Measurements from ENCODE around the gene IGSF21. TPM values are rescaled to one million over a fixed set of nuclear protein-coding genes. Genes with fewer than 3 reads are reported as not detected.

The IGSF21 gene
- total RNA-seq, 1 donor from 2014 or later, result not detected

DNA sequence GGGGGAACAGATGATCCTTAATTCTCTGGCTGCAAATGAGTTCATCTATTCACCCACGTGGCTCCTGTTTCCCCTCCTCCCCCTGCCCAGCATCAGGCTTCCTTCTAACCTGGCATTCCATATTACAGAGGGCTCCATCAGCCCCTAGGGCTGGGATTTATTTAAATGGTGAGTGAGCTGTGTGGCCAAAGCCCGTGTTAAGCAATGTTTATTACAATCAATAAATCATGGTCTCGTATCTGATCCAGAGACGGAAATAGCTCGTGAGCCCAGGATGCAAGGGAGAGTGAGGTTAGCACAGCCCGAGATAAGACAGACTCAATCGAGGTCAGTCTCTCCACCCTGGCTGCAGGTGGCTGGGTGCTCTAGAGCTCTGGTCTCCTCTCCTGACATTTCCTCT is 43.1 kb upstream of the IGSF21 start:
- no peak overlapping the region for H3K4me3 ChIP-seq (ENCODE audit: low read depth, low read length)
- no peaks in the 10 kb centered on the region for H3K27me3 ChIP-seq (ENCODE audit: control insufficient read depth, insufficient read depth, low read length)
- no peak for DNase-seq (ENCODE audit: low read depth)
- no peaks in the 10 kb centered on the region for H3K36me3 ChIP-seq (ENCODE audit: control insufficient read depth, insufficient read depth, low read length)
- TF ChIP-seq, protein P1, sequence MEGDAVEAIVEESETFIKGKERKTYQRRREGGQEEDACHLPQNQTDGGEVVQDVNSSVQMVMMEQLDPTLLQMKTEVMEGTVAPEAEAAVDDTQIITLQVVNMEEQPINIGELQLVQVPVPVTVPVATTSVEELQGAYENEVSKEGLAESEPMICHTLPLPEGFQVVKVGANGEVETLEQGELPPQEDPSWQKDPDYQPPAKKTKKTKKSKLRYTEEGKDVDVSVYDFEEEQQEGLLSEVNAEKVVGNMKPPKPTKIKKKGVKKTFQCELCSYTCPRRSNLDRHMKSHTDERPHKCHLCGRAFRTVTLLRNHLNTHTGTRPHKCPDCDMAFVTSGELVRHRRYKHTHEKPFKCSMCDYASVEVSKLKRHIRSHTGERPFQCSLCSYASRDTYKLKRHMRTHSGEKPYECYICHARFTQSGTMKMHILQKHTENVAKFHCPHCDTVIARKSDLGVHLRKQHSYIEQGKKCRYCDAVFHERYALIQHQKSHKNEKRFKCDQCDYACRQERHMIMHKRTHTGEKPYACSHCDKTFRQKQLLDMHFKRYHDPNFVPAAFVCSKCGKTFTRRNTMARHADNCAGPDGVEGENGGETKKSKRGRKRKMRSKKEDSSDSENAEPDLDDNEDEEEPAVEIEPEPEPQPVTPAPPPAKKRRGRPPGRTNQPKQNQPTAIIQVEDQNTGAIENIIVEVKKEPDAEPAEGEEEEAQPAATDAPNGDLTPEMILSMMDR (IDR thresholded peaks at IDR 0.05; ENCODE audit: insufficient read depth, low read length, severe bottlenecking), result no peak
- FAIRE-seq, result no peak

- DNase-seq (ENCODE audit: low read depth), result no peak
- TF ChIP-seq, protein P1 (IDR thresholded peaks at IDR 0.05; ENCODE audit: insufficient read depth, low read length, severe bottlenecking), result no peak
- no peak for FAIRE-seq
- H3K4me3 ChIP-seq (ENCODE audit: low read depth, low read length), result no peak overlapping the region
- no peaks in the 10 kb centered on the region for H3K36me3 ChIP-seq (ENCODE audit: control insufficient read depth, insufficient read depth, low read length)
- H3K27me3 ChIP-seq (ENCODE audit: control insufficient read depth, insufficient read depth, low read length), result no peaks in the 10 kb centered on the region
Measured at GRCh38 chr1:18066576-18066975, 41.0 kb upstream of the IGSF21 start.

DNA sequence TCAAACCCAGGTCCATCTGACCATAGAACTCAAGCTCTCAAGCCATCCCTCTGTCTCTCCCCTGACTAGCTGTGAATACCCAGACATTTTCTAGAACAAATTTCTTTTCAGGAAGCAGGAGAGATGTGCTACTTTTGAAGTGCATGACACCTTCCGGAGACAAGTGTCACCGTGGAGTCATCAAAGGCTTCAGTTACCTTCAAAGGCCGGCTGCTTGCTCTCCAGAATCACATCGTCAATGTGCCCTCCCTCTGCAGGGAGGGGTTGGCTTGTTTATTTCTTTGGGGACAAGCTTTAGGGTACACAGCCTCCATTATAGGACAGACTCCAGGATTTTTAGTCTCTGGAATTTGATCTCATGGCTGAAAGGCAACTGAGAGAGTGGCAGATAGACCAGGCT is 37.7 kb upstream of the IGSF21 start:
- no peak for FAIRE-seq
- TF ChIP-seq, protein P1 (IDR thresholded peaks at IDR 0.05; ENCODE audit: insufficient read depth, low read length, severe bottlenecking), result no peak
- DNase-seq (ENCODE audit: low read depth), result no peak
- Histone ChIP-seq H3K27me3 (ENCODE audit: control insufficient read depth, insufficient read depth, low read length) (no peaks in the 10 kb centered on the region), H3K4me3 (ENCODE audit: low read depth, low read length) (no peak overlapping the region), H3K36me3 (ENCODE audit: control insufficient read depth, insufficient read depth, low read length) (no peaks in the 10 kb centered on the region)

- H3K27me3 ChIP-seq (ENCODE audit: control insufficient read depth, insufficient read depth, low read length), result no peaks in the 10 kb centered on the region
- FAIRE-seq (no peak), DNase-seq (ENCODE audit: low read depth) (no peak)
- TF ChIP-seq, protein P1 (IDR thresholded peaks at IDR 0.05; ENCODE audit: insufficient read depth, low read length, severe bottlenecking), result no peak
- no peaks in the 10 kb centered on the region for H3K36me3 ChIP-seq (ENCODE audit: control insufficient read depth, insufficient read depth, low read length)
- no peak overlapping the region for H3K4me3 ChIP-seq (ENCODE audit: low read depth, low read length)
Measured at GRCh38 chr1:18072066-18072465, 35.5 kb upstream of the IGSF21 start.

GRCh38 chr1:18073066-18073642 is 34.4 kb upstream of the IGSF21 start:
- Histone ChIP-seq H3K27me3 (ENCODE audit: control insufficient read depth, insufficient read depth, low read length) (no peaks in the 10 kb centered on the region), H3K4me3 (ENCODE audit: low read depth, low read length) (no peak overlapping the region), H3K36me3 (ENCODE audit: control insufficient read depth, insufficient read depth, low read length) (no peaks in the 10 kb centered on the region)
- DNase-seq (ENCODE audit: low read depth) (no peak), FAIRE-seq (no peak)
- TF ChIP-seq, protein P1 (IDR thresholded peaks at IDR 0.05; ENCODE audit: insufficient read depth, low read length, severe bottlenecking), result no peak

DNA sequence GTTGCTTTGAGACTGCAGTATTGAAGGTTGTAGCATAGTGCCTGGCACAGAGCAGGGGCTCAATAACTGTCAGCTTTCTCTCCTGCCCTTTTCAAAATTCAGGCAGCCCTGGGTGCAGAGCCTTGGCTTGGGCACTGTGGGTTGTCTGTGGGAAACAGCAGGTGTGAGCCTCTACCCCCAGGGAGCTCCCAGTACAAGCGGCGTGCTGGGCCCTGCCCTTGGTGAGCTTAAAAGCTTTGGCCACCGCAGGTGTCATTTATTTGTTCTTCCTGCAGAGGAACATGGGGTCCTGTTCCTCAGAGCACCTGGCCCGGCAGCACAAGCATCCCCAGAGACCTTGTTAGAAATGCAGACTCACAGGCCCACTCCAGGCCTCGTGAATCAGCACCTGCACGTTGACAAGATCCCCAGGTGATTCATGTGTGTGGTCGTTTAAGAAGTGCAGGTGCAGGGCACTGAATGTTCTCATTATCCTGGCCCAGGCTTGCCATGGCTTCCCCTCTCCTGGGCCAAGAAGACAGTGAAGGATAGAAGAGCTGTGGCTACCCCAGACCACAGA is 29.9 kb upstream of the IGSF21 start:
- no peaks in the 10 kb centered on the region for H3K27me3 ChIP-seq (ENCODE audit: control insufficient read depth, insufficient read depth, low read length)
- H3K4me3 ChIP-seq (ENCODE audit: low read depth, low read length), result no peak overlapping the region
- TF ChIP-seq, protein P1 (IDR thresholded peaks at IDR 0.05; ENCODE audit: insufficient read depth, low read length, severe bottlenecking), result no peak
- peaks cover 1% of the 10 kb centered on the region for H3K36me3 ChIP-seq (ENCODE audit: control insufficient read depth, insufficient read depth, low read length)
- FAIRE-seq (no peak), DNase-seq (ENCODE audit: low read depth) (no peak)
